OCI-LY1 (cell line): ENCODE measurements around the gene ANKS1A.

Source experiments
- H2AFZ ChIP-seq: fragments of 200-600 bp; sonication (generic), shearing (Covaris generic); 2 replicates; pipeline ENCODE4 v1.6.0; 2014; ENCODE audit warnings: antibody characterized with exemption, mild to moderate bottlenecking, low read length
- H3F3A ChIP-seq: fragments of 200-600 bp; sonication (generic), shearing (Covaris generic); 2 replicates; pipeline ENCODE4 v1.6.0; 2014; ENCODE audit warnings: mild to moderate bottlenecking, antibody characterized with exemption, low read length, moderate library complexity; ENCODE audit not compliant: insufficient read depth
- H3K27ac ChIP-seq: fragments of 200-600 bp; sonication (generic); 2 replicates; pipeline ENCODE4 v1.5.1; 2014; ENCODE audit warnings: low read length, mixed run types, mild to moderate bottlenecking, low read depth; ENCODE audit not compliant: poor library complexity, severe bottlenecking
- H3K27me3 ChIP-seq: fragments of 200-600 bp; sonication (generic); 2 replicates; pipeline ENCODE4 v1.6.0; 2014; ENCODE audit warnings: antibody characterized with exemption, mild to moderate bottlenecking, low read length, moderate library complexity; ENCODE audit not compliant: insufficient read depth
- H3K36me3 ChIP-seq: fragments of 200-600 bp; sonication (generic); 2 replicates; pipeline ENCODE4 v1.6.1; 2014; ENCODE audit warnings: mild to moderate bottlenecking, antibody characterized with exemption, low read length, moderate library complexity, mixed read lengths; ENCODE audit not compliant: insufficient read depth
- H3K4me1 ChIP-seq: fragments of 200-600 bp; sonication (generic); 2 replicates; pipeline ENCODE4 v1.5.1; 2014; ENCODE audit warnings: mild to moderate bottlenecking, low read length, moderate library complexity; ENCODE audit not compliant: insufficient read depth, severe bottlenecking
- H3K4me2 ChIP-seq: fragments of 200-600 bp; sonication (generic), shearing (Covaris generic); 2 replicates; pipeline ENCODE4 v1.6.1; 2014; ENCODE audit warnings: low read length
- H3K4me3 ChIP-seq: fragments of 200-600 bp; sonication (generic); 2 replicates; pipeline ENCODE4 v1.5.1; 2014; ENCODE audit warnings: low read length, low read depth, mild to moderate bottlenecking, mixed read lengths; ENCODE audit not compliant: poor library complexity, severe bottlenecking
- H3K79me2 ChIP-seq: fragments of 200-600 bp; shearing (Covaris generic); 2 replicates; pipeline ENCODE4 v1.6.1; 2016; ENCODE audit warnings: mixed run types, low read length, mixed read lengths; ENCODE audit not compliant: insufficient read depth
- H3K9ac ChIP-seq: fragments of 200-600 bp; sonication (generic), shearing (Covaris generic); 2 replicates; pipeline ENCODE4 v1.6.1; 2014; ENCODE audit warnings: mild to moderate bottlenecking, low read length, mixed read lengths
- H3K9me2 ChIP-seq: fragments of 200-600 bp; sonication (generic), shearing (Covaris generic); 2 replicates; pipeline ENCODE4 v1.6.1; 2014; ENCODE audit warnings: low read depth, mild to moderate bottlenecking, low read length, mixed read lengths
- H3K9me3 ChIP-seq: fragments of 200-600 bp; shearing (Covaris generic); 2 replicates; pipeline ENCODE4 v1.6.1; 2014; ENCODE audit warnings: low read length, mixed read lengths
- H4K20me1 ChIP-seq: fragments of 200-600 bp; sonication (generic), shearing (Covaris generic); 2 replicates; pipeline ENCODE4 v1.6.0; 2016; ENCODE audit warnings: mild to moderate bottlenecking, low read length; ENCODE audit not compliant: insufficient read depth
- EZH2 ChIP-seq: fragments of 200-600 bp; sonication (generic), shearing (Covaris generic); IDR thresholded peaks from 2 replicates; pipeline ENCODE4 v1.8.0; 2017; ENCODE audit warnings: borderline replicate concordance, mixed run types, mild to moderate bottlenecking, antibody characterized with exemption, low read length, moderate library complexity, mixed read lengths
- TF ChIP-seq, protein P1 (sequence below): fragments of 200-600 bp; sonication (generic), shearing (Covaris generic); IDR thresholded peaks from 2 replicates; pipeline ENCODE4 v1.5.1; 2017; ENCODE audit warnings: mild to moderate bottlenecking, antibody characterized with exemption, low read length, moderate library complexity, mixed read lengths

The ANKS1A gene

DNA sequence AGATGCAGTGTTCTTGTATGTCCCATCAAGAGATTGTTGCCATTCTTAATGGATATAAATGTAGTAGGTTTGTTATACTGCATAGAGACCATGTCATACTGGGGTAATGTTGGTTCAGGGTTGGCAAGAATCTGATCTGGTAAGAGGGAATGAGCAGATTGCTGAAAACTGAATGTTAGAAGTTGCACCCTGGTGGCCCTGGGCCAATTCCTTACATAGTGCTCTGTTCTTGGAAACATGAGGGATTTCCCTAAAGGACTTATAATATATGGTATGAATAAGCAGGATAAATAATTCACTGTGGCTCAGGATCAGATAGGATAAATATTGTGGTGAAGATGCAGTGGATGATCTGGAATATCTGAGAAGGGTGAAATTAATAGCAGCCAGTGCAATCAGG lies 70.2 kb downstream of the ANKS1A start:
- no peaks in the 10 kb centered on the region for H3K79me2 ChIP-seq
- H2AFZ ChIP-seq = no peak overlapping the region
- no peak overlapping the region for H3K27ac ChIP-seq
- no peak overlapping the region for H3K4me2 ChIP-seq
- H3K4me1 ChIP-seq = peaks cover 9% of the 10 kb centered on the region
- H3K27me3 ChIP-seq = no peaks in the 10 kb centered on the region
- no peaks in the 10 kb centered on the region for H3F3A ChIP-seq
- H3K9ac ChIP-seq = no peak overlapping the region
- no peak overlapping the region for H3K4me3 ChIP-seq
- H4K20me1 ChIP-seq = no peaks in the 10 kb centered on the region
- TF ChIP-seq, protein P1, sequence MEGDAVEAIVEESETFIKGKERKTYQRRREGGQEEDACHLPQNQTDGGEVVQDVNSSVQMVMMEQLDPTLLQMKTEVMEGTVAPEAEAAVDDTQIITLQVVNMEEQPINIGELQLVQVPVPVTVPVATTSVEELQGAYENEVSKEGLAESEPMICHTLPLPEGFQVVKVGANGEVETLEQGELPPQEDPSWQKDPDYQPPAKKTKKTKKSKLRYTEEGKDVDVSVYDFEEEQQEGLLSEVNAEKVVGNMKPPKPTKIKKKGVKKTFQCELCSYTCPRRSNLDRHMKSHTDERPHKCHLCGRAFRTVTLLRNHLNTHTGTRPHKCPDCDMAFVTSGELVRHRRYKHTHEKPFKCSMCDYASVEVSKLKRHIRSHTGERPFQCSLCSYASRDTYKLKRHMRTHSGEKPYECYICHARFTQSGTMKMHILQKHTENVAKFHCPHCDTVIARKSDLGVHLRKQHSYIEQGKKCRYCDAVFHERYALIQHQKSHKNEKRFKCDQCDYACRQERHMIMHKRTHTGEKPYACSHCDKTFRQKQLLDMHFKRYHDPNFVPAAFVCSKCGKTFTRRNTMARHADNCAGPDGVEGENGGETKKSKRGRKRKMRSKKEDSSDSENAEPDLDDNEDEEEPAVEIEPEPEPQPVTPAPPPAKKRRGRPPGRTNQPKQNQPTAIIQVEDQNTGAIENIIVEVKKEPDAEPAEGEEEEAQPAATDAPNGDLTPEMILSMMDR = no peak
- no peak for TF ChIP-seq EZH2
- no peaks in the 10 kb centered on the region for H3K9me3 ChIP-seq
- H3K36me3 ChIP-seq = 0 out of 2 replicates have a peak, but pooled peaks cover 3% of the 10 kb centered on the region
- no peaks in the 10 kb centered on the region for H3K9me2 ChIP-seq

DNA sequence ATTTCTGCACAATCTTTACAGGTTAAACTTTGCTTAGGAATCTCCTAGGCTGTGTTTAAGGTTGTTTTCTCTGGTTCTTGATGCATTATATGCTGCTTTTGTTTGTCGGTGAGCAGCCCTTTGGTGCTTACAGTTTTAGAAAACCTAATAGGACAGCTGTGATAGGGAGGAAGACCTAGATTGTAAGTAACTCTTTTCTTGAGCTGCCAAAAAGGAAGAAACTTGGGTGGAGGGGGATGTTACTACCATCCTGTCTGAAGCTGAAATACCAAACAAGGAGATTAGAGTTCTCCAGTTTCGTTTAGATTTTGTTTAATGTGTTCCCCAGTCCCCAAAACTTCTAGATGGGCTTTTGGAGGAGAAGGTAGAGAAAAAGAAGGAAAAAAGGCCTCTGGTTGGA lies 72.0 kb downstream of the ANKS1A start:
- TF ChIP-seq EZH2 = no peak
- TF ChIP-seq, protein P1 = no peak
- Histone ChIP-seq H3K27ac (no peak overlapping the region), H3K4me1 (peaks cover 4% of the 10 kb centered on the region), H3F3A (no peaks in the 10 kb centered on the region), H3K27me3 (no peaks in the 10 kb centered on the region), H4K20me1 (no peaks in the 10 kb centered on the region), H3K9me2 (no peaks in the 10 kb centered on the region), H3K9ac (no peak overlapping the region), H3K4me3 (no peak overlapping the region), H3K4me2 (no peak overlapping the region), H2AFZ (no peak overlapping the region), H3K36me3 (0 out of 2 replicates have a peak, but pooled peaks cover 3% of the 10 kb centered on the region), H3K9me3 (no peaks in the 10 kb centered on the region), H3K79me2 (no peaks in the 10 kb centered on the region)

DNA sequence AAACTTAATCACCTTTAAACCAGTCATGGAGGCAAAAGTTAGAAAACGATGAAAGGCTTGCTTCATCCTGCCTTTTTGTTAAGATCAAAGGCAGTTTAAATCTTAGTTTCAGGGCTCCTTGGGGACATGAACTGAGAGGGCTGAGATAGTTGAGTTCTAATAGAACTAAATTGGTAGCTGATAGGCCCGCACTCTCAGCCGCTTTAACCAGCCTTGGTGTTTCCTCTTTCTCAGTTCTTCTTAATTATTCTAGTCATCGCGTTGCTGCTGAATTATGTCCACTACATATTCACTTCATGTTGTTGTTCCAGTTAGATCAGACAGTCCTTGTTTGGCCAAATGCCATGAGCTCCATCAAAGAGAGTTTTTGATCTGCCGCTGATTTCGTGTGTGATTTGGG lies 72.5 kb downstream of the ANKS1A start:
- Histone ChIP-seq H3K4me2 (no peak overlapping the region), H3K9me3 (no peaks in the 10 kb centered on the region), H3K79me2 (no peaks in the 10 kb centered on the region), H3K9ac (no peak overlapping the region), H3K27me3 (no peaks in the 10 kb centered on the region), H3K4me3 (no peak overlapping the region), H3F3A (no peaks in the 10 kb centered on the region), H3K9me2 (no peaks in the 10 kb centered on the region), H3K27ac (no peak overlapping the region), H3K4me1 (peaks cover 4% of the 10 kb centered on the region), H3K36me3 (0 out of 2 replicates have a peak, but pooled peaks cover 3% of the 10 kb centered on the region), H4K20me1 (no peaks in the 10 kb centered on the region), H2AFZ (no peak overlapping the region)
- TF ChIP-seq EZH2 = no peak
- TF ChIP-seq, protein P1 = no peak
